Inflammatory macrophage treated with lipopolysaccharide for 1 hour (primary cell): Measurements from ENCODE around the gene ZNF555.
"Not testable (repeated sequence)": the region's sequence is repeated elsewhere in the genome, so short reads cannot be mapped to it uniquely, and the experiment has no call there.

ENCODE experiments used
- DNase-seq, 2 donors: peaks; one replicate each; pipeline ENCODE4 v3.0.0-alpha.2; 2020 to 2022

ZNF555 gene

DNA sequence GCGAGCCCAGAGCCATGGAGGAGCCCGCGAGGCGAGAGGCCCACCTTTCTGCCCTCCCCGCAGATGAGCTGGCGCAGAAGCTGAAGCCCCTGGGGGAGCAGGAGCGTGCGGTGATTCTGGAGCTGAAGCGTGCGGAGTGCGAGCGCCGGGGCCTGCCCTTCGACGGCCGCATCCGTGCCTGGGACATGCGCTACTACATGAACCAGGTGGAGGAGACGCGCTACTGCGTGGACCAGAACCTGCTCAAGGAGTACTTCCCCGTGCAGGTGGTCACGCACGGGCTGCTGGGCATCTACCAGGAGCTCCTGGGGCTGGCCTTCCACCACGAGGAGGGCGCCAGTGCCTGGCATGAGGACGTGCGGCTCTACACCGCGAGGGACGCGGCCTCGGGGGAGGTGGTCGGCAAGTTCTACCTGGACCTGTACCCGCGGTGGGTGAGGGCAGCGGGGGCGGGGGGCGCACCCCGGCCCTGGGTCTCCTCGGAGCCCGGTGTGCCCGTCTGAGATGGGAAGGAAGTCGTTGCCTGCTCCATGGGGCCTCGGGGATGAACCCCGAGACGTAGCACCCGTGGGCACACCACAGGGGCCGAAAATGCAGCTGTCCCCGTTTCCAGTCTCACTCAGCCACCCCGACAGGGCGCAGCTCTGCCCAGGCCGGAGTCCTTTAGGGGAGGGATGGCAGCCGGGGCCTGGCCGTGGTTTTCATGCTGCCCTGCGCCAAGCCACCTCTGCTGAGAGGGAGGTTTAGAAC, 33.7 kb upstream of the ZNF555 start:
- DNase-seq: no peak

DNA sequence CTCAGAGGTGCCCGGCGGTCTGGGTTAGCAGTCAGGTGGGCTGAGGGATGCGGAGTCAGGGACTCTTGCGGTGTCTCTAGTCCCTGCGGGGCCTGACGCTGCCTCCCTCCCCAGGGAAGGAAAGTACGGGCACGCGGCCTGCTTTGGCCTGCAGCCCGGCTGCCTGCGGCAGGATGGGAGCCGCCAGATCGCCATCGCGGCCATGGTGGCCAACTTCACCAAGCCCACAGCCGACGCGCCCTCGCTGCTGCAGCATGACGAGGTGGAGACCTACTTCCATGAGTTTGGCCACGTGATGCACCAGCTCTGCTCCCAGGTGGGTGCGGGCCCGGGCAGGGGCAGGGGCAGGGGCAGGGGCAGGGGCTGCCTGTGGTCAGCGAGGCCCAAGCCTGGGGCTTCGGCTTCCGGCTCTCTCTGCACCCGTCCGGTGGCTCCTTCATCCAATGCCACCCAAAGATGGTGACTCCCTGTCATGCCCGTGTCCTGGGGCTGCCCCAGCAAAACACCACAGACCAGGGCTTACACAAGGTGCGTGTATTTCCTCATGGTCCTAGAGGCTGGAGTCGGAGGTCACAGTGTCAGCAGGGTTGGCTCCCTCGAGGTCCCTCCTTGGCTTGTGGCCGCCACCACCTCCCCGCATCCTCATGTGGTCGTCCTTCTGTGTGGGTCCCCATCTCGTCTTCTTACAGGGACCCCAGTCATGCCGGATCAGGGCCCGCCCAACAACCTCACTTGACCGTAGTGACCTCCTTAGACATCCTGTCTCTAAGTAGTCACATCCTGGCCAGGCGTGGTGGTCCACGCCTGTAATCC, 32.9 kb upstream of the ZNF555 start:
- DNase-seq: no peak

DNA sequence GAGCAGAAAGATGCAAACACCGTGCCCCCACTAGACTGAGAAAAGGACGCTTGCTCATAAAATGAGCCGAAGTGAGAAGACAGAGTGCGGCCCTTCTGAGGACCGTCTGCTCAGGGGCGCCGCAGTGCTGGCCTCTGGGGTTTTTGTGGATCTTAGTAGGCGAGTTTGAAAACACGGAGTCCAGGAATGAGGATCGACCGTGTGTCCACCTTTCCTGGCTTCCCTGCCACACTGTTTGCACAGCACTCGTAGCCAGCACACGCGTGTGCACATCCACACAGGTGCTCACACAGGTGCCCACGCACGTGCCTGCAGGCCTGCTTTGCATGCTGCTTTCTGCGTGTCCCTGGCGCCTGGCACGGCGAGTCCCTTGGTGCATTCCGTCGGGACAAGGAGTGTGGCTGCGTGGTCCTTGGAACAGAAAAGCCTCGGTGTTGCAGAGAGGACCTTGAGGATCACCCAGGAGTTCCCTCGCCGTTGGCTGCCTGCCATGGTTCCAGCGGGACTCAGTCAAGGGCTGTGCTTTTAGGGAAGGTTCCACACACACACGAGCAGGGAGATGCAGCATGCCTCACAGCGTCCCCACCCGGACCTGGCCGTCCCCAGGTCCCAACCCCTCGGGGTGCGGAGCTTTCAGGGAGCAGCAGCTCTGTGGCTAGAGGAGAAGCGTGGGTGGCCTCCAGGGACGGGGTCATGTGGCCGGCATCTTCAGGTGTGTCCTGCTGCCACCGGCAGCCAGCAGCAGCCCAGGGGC, 31.7 kb upstream of the ZNF555 start:
- DNase-seq: no peak

DNA sequence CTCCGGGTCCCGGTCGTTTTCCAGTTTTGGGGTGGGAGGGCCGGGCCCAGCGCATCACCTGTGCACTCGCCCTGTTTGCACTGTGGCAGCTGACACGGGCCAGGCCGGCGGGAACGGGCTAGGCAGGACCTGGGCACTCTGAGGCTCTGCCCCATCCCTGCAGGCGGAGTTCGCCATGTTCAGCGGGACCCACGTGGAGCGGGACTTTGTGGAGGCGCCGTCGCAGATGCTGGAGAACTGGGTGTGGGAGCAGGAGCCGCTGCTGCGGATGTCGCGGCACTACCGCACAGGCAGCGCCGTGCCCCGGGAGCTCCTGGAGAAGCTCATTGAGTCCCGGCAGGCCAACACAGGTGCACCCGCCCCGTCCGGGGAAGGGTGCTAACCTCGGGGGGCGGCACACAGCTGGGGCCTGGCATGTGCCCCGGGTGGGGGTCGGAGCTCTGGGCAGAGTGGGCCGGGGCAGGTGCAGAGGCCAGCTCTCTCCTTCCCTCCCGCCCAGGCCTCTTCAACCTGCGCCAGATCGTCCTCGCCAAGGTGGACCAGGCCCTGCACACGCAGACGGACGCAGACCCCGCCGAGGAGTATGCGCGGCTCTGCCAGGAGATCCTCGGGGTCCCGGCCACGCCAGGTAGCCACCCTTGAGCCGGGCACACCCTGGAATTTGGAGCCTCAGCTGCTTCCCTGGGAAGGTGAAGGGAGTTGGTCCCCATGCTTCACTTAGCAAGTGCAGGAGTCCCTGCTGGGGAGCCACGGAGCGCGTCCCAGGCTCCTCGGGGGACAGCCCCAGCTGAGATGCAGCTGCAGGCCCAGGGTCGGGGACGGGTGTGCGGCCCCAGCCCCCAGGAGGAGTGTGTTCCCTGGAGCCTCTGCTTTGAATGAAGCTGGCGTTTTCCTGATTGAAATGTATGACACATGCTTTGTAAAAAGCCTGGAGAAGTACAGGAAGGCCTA, 30.9 kb upstream of the ZNF555 start:
- DNase-seq: no peak

DNA sequence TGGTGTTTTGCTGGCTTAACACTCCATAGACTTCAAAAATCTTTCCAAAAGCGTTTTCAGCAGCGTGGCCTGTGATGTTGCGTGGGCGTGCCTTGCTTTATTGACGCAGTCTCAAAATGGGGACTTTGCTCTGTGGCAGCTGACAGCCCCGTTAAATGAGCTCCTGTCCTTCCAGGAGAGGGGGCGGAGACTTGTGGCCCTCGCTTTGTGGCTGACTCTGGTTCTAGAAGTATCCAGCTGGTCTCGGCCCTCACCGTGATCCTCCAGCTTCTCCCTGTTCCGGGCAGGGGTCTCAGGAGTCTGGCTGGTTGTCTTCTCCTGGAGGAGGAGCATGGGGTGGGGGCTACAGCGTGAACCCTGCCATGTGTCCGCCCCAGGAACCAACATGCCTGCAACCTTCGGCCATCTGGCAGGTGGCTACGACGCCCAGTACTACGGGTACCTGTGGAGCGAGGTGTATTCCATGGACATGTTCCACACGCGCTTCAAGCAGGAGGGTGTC, 30.0 kb upstream of the ZNF555 start:
- DNase-seq: no peak

DNA sequence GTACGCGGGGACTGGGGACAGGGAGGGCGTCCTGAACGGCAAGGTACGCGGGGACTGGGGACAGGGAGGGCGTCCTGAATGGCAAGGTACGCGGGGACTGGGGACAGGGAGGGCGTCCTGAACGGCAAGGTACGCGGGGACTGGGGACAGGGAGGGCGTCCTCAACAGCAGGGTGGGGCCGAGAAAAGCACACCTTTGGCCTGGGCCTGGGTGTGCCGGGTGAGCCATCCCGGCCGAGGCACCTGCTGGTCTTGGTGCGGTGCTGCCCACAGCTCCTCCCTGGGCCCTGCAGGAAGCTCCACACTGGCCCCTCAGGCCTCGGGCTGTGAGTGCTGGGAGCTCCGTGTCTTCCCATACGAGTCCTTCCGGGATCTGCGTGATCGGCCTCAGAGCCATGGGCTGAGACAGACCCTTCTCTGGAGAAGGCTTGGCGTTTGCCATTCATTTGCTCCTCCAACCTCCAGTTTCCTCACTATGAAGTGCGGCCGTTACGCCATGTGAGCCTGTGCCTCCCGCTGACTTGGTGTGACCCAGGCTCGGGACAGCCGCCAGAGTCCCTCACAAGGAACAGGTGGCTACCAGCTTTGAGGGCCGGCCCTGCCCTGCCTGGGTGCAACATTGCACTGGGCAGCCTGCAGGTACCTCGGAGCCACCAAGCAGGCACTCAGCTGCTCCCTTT, 29.4 kb upstream of the ZNF555 start:
- DNase-seq: no peak

DNA sequence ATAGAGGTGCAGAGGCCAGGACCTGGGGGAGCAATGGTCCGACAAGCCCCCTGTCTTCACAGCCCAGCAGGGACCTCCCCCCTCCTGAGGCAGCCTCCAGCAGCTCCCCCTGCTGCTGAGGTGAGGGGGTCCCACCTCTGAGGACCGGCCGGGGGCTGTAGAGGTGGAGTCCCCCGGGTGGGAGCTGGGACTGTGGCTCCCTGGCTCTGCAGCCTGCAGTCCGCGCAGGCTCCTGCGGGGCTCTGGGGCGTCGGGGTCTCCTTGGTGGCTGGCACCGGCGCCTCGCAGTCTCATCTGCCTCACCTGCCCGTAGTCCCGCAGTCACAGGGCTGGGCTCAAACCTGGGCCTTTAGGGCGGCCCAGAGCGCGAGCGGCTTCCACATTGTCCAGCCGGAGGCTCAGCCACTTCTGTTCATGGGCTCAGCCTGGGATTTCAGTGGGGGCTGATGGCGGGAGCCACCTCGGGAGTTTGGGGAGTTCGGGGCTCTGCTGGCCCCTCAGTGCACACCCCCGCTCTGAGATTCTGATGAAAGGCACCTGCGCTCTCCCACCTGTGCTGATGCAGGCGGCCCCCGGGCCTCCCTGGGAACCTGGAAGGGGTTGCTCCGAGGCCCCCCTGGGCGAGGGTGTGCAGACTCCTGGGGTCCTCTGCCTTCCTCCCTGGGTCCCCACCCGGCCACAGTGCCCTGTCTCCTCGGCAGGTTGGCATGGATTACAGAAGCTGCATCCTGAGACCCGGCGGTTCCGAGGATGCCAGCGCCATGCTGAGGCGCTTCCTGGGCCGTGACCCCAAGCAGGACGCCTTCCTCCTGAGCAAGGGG, 28.7 kb upstream of the ZNF555 start:
- no peak for DNase-seq

DNA sequence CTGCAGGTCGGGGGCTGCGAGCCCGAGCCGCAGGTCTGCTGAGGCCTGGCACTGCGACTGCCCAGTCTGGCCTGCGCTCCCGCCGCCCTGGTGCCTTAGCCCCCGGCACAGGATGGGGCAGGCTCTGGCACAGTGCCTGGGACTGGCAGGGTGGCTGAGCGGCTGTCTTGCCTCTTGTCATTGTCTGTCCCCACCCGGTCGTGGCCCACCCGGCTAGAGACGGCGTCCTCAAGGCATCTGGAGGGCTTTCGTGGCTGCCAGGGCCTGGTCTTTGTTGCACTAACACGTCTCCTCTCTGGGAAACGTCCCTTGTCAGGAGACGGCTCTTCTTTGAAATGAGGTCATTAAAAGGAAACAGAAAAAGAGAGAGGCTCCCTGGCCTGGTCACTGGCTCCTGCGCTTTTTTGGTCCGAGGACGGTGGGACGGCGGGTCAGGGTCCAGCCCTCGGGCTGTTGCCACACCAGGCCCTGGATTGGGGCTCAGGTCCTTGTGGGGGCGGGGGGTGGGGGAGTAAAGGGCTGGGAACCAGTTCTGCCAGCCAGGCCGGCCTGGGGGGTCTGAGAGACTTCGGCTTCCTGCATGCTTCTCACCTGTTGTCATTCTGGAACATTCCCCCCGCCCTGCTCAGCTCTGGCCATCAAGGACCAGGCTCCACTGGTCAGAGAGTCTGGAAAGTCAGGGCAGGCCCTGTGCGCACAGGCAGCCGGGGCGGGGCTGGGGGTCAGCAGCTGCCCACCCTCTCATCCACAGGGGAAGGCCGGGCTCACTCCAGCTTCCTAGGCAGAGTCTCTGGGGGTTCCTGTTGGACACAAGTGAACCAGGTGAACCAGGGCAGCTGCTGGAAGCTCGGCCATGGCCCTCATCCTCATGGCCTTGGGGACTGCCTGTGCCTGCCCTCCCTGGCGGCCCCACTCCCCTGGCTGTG, 27.8 kb upstream of the ZNF555 start:
- no peak for DNase-seq

DNA sequence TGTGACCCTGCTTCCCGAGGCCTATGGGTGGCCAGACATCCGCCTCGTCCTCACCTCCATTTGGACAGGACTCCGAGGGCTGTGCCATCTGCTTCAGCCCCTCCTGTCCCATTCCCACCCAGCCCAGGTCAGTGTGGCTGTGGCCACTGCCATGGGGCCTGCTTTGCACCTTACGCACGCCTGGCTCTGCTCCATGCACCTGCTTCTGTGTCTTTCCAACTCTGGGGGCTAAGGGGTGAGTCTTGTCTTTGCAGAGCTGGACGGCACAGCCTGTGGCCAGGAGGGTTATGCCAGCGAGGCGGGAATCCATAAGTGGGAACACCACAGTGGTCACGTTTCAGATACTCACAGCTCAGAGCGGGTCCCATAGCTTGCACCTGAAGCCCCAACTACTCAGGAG, 26.8 kb upstream of the ZNF555 start:
- DNase-seq: no peak

DNA sequence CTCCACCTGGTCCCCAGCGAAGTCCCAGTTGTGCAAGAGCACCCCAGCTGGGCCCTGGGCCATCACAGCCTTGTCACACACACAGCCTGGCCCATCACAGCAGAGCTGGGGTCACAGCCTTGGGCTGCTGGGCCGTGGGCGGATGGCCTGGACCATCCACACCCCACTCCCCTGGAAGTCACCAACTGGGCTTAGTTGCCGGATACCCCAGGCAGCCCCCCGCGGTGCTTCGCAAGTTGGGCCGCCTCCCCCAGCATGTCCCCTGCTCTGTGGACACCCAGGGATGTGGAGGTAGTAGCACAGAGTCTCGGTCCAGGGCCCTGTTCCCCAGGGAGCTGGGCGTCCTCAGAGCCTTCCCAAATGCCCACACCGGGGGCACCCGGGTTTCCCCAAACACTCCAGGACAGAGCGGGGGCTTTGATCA, 26.1 kb upstream of the ZNF555 start:
- DNase-seq: no peak

DNA sequence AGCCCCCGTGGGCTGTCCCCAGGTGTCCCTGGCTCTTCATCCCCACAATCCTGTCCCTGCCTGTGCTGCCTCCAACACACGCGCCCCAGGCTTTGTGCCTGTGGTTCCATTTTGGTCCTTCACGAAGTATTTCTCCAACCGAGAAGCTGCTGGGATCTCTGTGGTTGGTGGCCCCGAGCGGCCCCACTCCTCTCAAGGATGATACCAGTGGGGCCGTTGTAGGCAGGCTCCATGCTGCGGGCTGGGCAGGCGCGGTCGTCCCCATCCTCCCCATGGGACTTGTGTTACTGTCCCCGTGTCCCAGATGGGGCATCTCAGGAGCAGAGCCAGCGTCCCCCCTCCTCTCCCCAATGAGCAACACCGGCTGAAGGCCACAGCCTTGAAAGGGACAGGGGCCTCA, 25.4 kb upstream of the ZNF555 start:
- no peak for DNase-seq

DNA sequence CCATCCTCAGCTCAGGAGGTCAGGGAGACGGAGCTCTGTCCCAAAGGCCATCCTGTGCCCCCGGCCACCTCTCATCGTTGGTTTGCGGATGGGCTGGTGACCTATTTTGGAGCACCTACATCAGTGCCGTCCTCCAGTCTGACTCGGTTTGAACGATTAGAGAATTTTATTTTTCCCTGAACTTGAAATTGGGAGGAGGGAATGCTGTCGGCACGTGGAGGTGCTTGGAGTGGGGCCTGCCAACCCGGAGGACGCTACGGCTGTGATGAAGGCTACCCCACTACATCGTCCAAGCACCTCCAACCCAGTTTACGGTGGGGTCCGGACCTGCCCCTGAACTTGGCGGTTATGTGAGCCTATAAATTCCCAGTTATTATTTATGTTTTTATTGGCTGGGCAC, 24.6 kb upstream of the ZNF555 start:
- no peak for DNase-seq

DNA sequence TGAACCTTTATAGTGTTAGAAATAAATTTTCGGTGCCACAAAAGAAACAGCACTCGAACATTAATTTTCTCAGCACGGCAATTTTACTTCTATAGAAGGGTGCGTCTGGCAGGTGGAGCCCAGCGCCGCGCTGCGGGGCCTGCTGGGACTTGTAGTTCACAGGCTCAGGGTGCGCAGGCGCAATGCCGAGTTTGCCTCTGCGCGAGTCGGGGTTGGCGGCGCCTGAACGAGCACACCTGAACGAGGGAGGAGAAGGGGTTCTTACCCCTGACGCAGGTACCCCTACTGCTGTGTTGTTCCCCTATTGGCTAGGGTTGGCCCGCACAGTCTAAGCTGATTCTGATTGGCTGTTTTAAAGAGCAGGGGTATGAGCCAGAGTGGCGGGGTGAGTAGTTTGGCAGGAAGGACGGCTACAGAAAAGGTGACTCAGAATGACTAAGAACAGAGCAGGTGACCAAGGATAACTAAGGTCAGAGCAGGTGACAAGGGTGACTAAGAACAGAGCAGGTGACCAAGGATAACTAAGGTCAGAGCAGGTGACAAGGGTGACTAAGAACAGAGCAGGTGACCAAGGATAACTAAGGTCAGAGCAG, 23.9 kb upstream of the ZNF555 start:
- not testable (repeated sequence) for DNase-seq

DNA sequence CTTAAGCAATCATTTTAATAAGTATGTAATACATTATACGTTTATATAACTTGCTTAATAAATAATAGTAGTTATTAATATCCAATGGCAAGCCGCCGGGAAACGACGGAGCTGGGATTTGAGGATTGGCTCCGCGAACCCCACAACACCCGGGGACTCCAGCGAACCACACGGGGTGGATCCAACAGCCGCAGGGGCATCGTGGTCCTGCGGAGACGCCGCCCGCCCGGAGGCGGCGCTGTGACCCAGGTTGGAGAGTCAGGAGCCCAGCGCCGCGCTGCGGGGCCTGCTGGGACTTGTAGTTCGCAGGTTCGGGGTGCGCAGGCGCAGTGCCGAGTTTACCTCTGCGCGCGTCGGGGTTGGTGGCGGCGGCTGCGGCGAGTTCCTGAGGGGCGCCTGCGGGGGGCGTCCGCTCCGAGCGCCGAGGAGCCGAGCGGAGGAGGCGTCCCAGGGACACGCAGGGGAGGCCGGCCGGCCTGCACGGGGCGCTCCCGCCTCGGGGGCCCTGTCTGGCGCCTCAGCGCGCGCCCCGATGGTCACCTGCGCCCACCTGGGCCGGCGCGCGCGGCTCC, 21.6 kb upstream of the ZNF555 start, which contains the start of gene ZNF554:
Gene ZNF554, plus strand, starts transcription at position 329 of the 572 bp plus-strand sequence. Its CDS starts 204 bp downstream, at position 533.
- peak; percentile 92 to 97 for DNase-seq

DNA sequence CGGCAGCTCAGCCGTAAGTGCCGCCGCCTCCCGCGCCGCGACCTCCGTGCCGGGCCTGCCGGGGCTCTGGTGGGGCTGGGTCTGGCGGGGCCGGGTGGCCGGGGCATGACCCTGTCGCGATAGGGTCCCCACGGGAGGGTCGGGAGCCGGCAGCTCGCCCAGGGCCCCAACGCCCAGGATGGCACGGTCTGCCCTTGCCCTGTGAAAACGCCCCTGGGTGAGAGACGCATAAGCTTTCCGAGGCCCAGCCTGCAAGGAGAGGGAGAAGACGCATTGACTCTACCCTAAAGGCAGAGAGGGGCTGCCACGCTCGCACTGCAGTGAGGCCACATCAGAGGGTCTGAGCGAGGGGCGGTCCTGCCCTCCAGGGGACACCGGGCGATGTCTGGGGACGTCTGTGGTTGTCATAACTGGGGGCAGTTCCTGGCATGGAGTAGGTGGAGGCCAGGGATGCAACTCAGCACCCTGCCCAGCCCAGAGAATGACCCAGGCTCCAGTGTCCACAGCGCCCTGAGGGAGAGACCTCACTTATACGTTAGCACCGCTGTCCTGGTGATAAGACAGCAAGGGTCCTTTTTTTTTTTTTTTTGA, 21.1 kb upstream of the ZNF555 start:
- DNase-seq: no peak

DNA sequence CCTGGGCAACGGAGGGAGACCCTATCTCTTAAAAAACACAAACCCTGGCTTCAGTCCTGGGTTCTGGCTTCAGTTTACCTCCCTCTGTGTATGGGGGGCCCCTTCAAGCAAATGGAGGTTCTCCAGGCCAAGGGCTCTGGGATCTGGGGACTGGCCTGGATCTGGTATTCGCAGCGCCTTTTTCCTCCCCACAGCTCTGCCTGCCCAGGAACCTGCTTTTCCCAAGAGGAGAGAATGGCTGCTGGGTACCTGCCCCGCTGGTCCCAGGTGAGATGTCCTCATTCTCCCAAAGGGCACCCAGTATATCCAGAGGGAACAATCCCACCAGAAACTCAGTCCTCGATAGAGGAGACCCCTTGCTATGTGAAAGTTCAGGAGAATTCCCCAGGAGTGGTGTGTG, 18.4 kb upstream of the ZNF555 start:
- DNase-seq: no peak

DNA sequence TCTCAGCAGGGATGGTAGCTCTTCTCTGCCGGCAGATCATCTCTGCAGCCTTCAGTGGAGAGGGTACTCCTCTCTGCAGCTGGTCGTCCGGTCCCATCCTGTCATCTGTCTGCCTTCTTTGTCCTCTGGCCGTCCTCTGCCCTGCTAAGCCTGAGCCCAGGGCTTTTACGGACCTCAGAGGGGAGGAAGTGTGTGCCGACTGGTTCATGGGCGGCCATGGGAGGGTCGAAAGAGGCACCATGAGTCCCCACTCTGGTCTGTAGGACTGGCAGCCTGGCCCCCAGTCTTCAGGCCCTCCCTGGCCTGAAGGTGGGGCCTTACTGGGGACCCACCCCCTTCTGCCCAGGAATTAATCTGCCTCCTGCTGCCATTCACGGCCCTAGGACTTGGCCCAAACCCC, 17.6 kb upstream of the ZNF555 start:
- no peak for DNase-seq

DNA sequence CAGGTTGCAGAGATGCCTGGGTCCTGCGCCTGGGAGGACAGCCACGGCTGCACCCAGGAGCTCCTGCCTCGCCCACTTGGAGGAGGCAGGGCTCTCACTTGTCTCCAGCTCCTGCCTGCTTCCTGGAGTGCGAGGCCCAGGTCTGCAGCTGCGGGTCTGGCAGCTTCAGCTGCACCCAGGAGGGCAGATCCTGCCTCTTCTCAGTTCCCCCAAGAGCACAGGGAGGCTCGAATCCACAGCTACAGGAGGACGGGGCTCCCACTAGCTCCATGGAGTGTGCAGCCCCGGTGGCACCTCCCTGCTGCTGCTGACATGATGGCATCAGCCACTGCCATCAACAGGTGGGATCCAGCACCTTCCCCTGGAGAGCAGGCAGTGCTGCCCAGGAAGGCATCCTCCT, 17.1 kb upstream of the ZNF555 start:
- no peak for DNase-seq
